Large intestine (tissue), 12 donors: ENCODE data around the gene DNAJB11. TPM values are rescaled to one million over a fixed set of nuclear protein-coding genes. Genes with fewer than 3 reads are reported as not detected.

Experiments
- DNase-seq, 2 donors: peaks; one replicate each; pipeline versions ENCODE4 v3.0.0 to v3.0.0-alpha.2; 2013
- H3K27ac ChIP-seq: one replicate; pipeline ENCODE4 v1.5.1; 2013; ENCODE audit warnings: low read length
- H3K27me3 ChIP-seq: 2 replicates; pipeline ENCODE4 v1.6.1; 2013; ENCODE audit warnings: low read length; ENCODE audit not compliant: control insufficient read depth, insufficient read depth
- H3K36me3 ChIP-seq: 2 replicates; pipeline ENCODE4 v1.6.1; 2013; ENCODE audit warnings: low read length; ENCODE audit not compliant: control insufficient read depth, insufficient read depth
- H3K4me1 ChIP-seq: one replicate; pipeline ENCODE4 v1.6.1; 2013; ENCODE audit warnings: low read length; ENCODE audit not compliant: control insufficient read depth, insufficient read depth
- H3K4me3 ChIP-seq: one replicate; pipeline ENCODE4 v1.5.1; 2013; ENCODE audit warnings: low read length
- H3K9me3 ChIP-seq: one replicate; pipeline ENCODE4 v1.6.1; 2013; ENCODE audit warnings: mild to moderate bottlenecking, low read depth, low read length, moderate library complexity; ENCODE audit not compliant: control insufficient read depth
- WGBS: methylation state at CpG from one replicate; pipeline ENCODE4 v1.1.5; 2013; ENCODE audit warnings: low lambda C conversion rate; ENCODE audit not compliant: insufficient coverage; 5-methylcytosine and 5-hydroxymethylcytosine counted together
- long read RNA-seq, 11 donors: transcript quantifications; one replicate each; lab custom pipeline, GENCODE V29; 2026
- polyA plus RNA-seq: library from polyadenylated mRNA; unstranded; fragments of 120-200 nt; gene quantifications from one replicate; pipeline ENCODE4 v1.2.1, GENCODE V29; 2013

DNAJB11 gene
- polyA plus RNA-seq: 68.7 TPM
- long read RNA-seq, donor 1, transcript DNAJB11-201 (10 exons, 1,688 nt): major isoform, 27 of 27 reads
- long read RNA-seq, donor 1, partial matches to known transcripts: 0 of 27 reads
- long read RNA-seq, donor 1, other reads (novel, unspliced or antisense): 0 of 27 reads
- long read RNA-seq, donor 2, full-length matches to known transcripts: 40 of 45 reads
- long read RNA-seq, donor 2, partial matches to known transcripts: 5 of 45 reads
- long read RNA-seq, donor 2, other reads (novel, unspliced or antisense): 0 of 45 reads
- long read RNA-seq, donor 3: 0 reads
- long read RNA-seq, donor 4: 0 reads
- long read RNA-seq, donor 5, transcript DNAJB11-201 (10 exons, 1,688 nt): major isoform, 18 of 18 reads
- long read RNA-seq, donor 5, partial matches to known transcripts: 0 of 18 reads
- long read RNA-seq, donor 5, other reads (novel, unspliced or antisense): 0 of 18 reads
- long read RNA-seq, donor 6, full-length matches to known transcripts: 28 of 33 reads
- long read RNA-seq, donor 6, partial matches to known transcripts: 5 of 33 reads
- long read RNA-seq, donor 6, other reads (novel, unspliced or antisense): 0 of 33 reads
- long read RNA-seq, donor 7, transcript DNAJB11-201 (10 exons, 1,688 nt): major isoform, 8 of 10 reads
- long read RNA-seq, donor 7, partial matches to known transcripts: 0 of 10 reads
- long read RNA-seq, donor 7, other reads (novel, unspliced or antisense): 0 of 10 reads
- long read RNA-seq, donor 8, full-length matches to known transcripts: 35 of 52 reads
- long read RNA-seq, donor 8, partial matches to known transcripts: 17 of 52 reads
- long read RNA-seq, donor 8, other reads (novel, unspliced or antisense): 0 of 52 reads
- long read RNA-seq, donor 9, full-length matches to known transcripts: 26 of 32 reads
- long read RNA-seq, donor 9, partial matches to known transcripts: 6 of 32 reads
- long read RNA-seq, donor 9, other reads (novel, unspliced or antisense): 0 of 32 reads
- long read RNA-seq, donor 10, full-length matches to known transcripts: 45 of 45 reads
- long read RNA-seq, donor 10, partial matches to known transcripts: 0 of 45 reads
- long read RNA-seq, donor 10, other reads (novel, unspliced or antisense): 0 of 45 reads
- long read RNA-seq, donor 11, full-length matches to known transcripts: 21 of 21 reads
- long read RNA-seq, donor 11, partial matches to known transcripts: 0 of 21 reads
- long read RNA-seq, donor 11, other reads (novel, unspliced or antisense): 0 of 21 reads

DNA sequence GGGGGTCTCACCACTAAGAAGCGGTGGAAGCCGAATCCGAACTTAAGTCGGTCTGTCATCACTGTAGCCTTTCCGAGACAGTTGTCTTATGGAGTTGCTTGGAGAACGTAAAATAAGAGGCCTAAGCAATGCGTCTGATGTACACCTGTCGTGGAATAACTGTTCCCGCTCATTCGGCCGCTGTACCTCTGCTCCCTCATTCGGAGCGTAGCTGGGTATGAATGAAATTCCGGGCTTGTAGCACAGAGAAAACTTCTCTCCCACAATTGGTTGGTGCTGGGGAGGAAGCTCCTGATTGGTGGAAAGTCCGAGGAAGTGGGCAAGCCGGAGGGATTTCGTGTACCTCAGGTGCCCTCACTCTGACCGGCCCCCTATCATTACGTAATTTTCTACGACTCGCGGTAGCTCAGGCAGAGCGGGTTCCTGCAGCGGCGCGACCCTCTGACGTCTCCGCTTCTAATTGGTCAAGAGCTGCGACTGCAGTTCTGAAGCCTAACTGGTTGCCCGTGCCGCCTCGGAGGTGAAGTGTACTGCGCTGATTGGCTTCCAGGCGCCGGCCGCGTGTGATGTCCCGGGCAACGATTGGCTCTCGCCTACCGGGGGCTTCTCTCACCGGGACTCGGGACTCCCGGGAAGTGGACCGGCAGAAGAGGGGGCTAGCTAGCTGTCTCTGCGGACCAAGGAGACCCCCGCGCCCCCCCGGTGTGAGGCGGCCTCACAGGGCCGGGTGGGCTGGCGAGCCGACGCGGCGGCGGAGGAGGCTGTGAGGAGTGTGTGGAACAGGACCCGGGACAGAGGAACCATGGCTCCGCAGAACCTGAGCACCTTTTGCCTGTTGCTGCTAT is at the start of gene DNAJB11:
Gene DNAJB11, plus strand, starts transcription at position 625 of the 845 bp plus-strand sequence. Its CDS starts 178 bp downstream, at position 803.
- Histone ChIP-seq H3K27ac (peak within 1 kb of the TSS; percentile 81), H3K9me3 (no peaks in the 10 kb centered on the region), H3K4me1 (peaks cover 8% of the 10 kb centered on the region), H3K4me3 (peak within 1 kb of the TSS; percentile 80), H3K27me3 (no peaks in the 10 kb centered on the region), H3K36me3 (peaks cover 12% of the 10 kb centered on the region)
- WGBS: no CpG with 5 or more reads among the region's 59 CpGs
- peak; percentile 100 for DNase-seq

DNA sequence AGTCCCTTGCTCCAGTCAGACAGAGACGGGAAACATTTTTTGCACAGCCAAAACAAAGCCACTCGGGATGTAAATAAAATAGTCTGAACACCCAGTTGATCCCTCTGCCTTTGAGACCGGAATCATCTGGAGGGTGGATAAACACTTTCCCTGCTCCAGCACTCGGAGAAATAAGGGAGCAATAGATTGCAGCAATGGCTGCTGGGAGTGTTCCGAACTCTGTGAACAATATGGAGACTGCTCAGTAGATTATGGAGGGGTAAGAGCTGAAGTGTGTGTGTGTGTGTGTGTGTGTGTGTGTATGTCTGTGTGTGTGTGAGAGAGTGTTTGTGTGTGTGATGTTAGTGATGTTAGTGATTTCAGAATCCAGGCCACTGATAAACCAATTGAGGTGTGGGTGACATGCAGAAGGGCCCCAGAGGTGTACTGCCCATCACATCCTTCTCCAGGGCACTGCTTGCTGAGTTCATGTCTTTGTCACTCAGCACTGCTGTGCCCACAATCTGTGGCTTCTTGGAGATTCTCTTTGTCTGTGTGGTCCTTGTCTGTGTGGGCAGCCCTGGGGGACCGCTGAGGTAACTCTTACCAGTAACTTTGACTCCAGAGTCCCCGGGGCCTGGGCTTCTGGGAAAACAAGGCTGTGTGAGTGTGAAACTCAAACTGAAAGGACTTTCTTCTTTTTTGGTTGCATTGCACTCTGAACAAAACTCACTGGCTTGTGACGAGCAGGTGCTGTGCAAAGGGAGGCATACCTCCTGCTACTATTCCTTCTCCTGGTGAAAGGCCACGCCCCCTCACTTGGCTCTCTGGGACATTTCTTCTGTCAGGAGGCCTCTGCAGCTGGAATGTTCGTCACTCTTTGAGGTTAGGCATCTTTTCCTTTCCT is 49.3 kb upstream of the DNAJB11 start:
- H3K27me3 ChIP-seq: peaks cover 12% of the 10 kb centered on the region
- no peaks in the 10 kb centered on the region for H3K36me3 ChIP-seq
- H3K27ac ChIP-seq: no peak overlapping the region
- H3K9me3 ChIP-seq: no peaks in the 10 kb centered on the region
- no peaks in the 10 kb centered on the region for H3K4me1 ChIP-seq
- no peak overlapping the region for H3K4me3 ChIP-seq
- DNase-seq: no peak
- 40% methylated on average over 1 of the region's 10 CpGs for WGBS

DNA sequence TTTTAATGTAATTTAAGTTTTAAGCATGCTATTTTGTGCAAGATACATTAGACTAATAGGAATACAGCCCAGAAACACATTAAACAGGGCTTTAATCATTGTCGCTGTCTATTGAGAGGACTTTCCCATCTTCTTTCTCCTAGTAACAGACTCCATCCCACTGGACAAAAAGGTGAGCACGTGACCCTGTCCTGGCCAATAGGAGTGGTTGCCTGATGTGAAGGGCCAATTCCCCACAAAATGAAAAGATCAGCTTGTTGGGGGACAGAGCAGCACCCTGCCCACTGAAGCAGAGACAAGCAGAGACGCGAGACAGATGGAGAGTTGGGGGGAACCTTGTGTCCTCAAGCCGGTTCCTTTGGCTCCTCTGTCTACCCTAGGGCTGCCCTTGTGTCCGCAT is 47.5 kb upstream of the DNAJB11 start:
- no peak for DNase-seq
- no peak overlapping the region for H3K27ac ChIP-seq
- H3K4me1 ChIP-seq: no peaks in the 10 kb centered on the region
- no peaks in the 10 kb centered on the region for H3K36me3 ChIP-seq
- WGBS: no CpG with 5 or more reads among the region's 6 CpGs
- H3K27me3 ChIP-seq: peaks cover 16% of the 10 kb centered on the region
- H3K4me3 ChIP-seq: no peak overlapping the region
- no peaks in the 10 kb centered on the region for H3K9me3 ChIP-seq

DNA sequence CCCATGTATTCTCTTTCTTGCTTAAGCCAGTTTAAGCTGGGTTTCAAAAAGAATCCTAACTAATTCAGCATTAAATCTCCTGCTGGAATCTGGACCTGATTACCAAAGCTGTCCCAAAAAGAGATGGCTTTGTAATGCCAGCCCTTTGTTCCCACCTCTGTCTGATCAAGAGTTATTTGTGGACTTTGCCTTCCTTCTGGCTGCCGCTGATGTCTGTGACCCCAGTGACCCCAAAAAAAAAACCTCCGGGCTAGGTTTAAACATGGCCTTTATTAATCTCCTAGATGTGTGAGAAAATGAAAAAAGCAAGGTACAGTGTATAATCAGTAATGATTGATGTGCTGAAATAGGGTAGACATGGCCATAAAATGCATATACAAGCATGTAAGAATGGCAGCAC is 47.1 kb upstream of the DNAJB11 start:
- Histone ChIP-seq H3K27ac (no peak overlapping the region), H3K36me3 (no peaks in the 10 kb centered on the region), H3K27me3 (peaks cover 16% of the 10 kb centered on the region), H3K4me3 (no peak overlapping the region), H3K4me1 (no peaks in the 10 kb centered on the region), H3K9me3 (no peaks in the 10 kb centered on the region)
- DNase-seq: no peak
- WGBS: no CpG with 5 or more reads among the region's 2 CpGs

DNA sequence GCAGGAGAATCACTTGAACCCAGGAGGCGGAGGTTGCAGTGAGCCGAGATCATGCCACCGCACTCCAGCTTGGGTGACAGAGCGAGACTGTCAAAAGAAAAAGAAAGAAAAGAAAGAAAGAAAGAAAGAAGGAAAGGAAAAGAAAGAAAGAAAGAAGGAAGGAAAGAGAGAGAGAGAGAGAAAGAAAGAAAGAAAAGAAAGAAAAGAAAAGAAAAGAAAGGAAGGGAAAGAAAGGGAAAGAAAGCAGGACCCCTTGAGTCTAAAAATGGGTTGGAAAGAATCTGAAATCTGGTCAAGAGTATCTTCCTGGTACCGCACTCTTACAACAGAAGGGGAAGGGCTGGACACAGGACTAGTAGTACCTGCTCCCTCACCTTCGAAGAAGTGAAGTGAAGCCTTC is 45.9 kb upstream of the DNAJB11 start:
- Histone ChIP-seq H3K9me3 (no peaks in the 10 kb centered on the region), H3K27me3 (peaks cover 12% of the 10 kb centered on the region), H3K4me1 (no peaks in the 10 kb centered on the region), H3K4me3 (no peak overlapping the region), H3K36me3 (no peaks in the 10 kb centered on the region), H3K27ac (no peak overlapping the region)
- WGBS: 98% methylated on average over 4 of the region's 6 CpGs
- no peak for DNase-seq

DNA sequence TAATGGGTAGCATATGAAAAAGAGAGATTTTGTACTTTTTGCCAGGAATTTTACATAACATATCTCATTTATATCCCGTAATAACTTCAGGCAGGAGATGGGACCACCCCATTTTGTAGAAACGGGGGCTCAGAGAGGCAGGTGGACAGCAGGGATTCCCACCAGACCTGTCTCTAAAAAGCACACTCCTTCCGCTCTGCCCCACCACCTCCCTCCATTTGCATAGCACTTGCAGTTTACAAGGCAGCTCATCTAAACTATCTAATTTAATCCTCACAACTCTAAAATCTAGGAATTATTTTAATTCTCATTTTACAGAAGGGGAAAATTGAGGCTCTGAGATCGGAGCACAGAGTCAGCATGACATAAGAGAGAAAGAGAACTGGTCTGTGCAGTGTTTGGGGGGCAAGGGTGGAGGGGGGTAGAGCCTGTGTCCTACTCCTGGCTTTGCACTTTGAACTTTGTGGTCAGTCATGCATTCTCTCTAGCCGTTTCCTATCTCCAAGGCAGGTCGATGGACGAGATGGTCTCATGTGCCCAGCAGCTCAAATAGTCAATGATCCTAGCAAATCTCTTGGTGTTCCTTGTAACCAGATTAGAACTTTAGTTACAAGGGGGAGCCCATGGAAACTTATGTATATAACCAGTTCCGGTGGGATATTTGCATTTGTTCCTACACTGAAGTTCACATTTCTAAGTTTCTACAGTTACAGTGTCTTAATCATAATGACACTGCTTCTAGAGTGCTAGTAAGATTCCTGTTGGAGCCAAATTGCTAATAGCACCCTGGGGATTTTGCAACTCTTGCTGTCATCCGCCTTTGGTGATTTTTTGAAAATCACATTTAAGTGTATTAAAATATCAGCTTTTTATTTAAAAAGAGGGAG is 44.9 kb upstream of the DNAJB11 start:
- no peaks in the 10 kb centered on the region for H3K9me3 ChIP-seq
- no peaks in the 10 kb centered on the region for H3K36me3 ChIP-seq
- no peak overlapping the region for H3K4me3 ChIP-seq
- H3K4me1 ChIP-seq: no peaks in the 10 kb centered on the region
- H3K27ac ChIP-seq: no peak overlapping the region
- no peak for DNase-seq
- WGBS: 90% methylated on average over 2 of the region's 9 CpGs
- H3K27me3 ChIP-seq: peaks cover 9% of the 10 kb centered on the region

DNA sequence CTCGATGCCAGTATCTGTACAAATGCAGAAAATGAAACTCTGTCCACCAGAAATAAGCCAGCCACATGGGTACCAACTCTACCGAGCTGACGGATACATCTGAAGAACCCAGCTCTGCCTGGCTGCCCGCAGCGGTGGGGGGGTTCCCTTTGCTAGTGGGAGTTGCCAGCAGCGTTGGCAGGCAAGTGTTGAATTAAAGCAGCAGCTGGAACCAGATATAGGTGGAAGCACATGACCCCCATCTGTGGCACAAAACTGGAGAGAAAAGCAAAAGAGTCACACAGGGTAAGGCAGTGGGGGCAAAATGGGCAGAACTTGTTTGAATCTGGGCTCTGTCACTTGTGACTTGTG is 44.3 kb upstream of the DNAJB11 start:
- H3K27ac ChIP-seq: no peak overlapping the region
- no peak for DNase-seq

DNA sequence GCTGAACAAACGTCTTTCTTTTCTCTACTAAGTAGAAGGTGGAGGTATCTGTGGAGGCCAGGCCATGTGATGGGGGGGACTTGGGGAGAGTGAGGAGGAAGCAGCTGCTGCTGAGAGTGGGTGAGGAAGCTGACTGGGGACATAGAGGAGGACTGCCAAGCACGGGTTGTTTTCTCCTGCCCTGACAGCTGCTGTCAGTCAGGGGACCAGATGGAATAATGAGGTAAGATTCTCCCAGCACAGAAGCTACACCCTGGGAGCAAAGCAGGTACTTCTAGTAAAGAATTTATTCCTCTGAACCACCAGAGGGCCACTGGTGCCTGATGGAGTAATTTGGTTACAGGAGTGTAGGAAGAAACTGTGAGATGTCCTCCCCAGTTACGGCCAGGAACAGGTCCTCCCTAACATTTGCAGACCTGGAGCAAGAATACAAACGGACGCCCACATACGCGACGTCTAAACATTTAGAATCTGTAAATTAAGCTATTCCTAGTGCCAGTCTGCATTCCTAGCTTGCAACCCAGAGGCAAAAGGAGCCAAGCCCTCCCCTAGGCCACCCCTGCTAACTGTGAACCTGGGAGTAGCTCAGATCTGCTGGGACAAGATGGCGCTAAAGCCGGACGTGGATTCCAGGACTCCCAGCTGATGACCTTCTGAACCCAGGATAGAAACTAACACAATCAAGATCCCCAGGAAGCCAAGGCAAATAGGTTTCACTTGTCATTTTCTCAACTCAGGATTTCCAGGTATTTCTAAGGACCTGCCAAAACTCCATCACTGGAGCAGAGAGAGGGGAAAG is 41.1 kb upstream of the DNAJB11 start:
- Histone ChIP-seq H3K36me3 (no peaks in the 10 kb centered on the region), H3K9me3 (no peaks in the 10 kb centered on the region), H3K4me1 (no peaks in the 10 kb centered on the region), H3K4me3 (no peak overlapping the region), H3K27me3 (peaks cover 9% of the 10 kb centered on the region), H3K27ac (no peak overlapping the region)
- no CpG with 5 or more reads among the region's 11 CpGs for WGBS
- DNase-seq: no peak

More for the DNA sequence above, 44.3 kb upstream of the DNAJB11 start:
- H3K9me3 ChIP-seq: no peaks in the 10 kb centered on the region
- no peak overlapping the region for H3K4me3 ChIP-seq
- WGBS: no CpG with 5 or more reads among the region's 6 CpGs
- H3K27me3 ChIP-seq: peaks cover 9% of the 10 kb centered on the region
- no peaks in the 10 kb centered on the region for H3K4me1 ChIP-seq
- H3K36me3 ChIP-seq: no peaks in the 10 kb centered on the region
